A549 (cell line): ENCODE measurements around the gene SERF2. TPM values are rescaled to one million over a fixed set of nuclear protein-coding genes. Genes with fewer than 3 reads are reported as not detected.
A peak's percentile ranks its signal among the peaks of the same experiment; 100 is the strongest.
"Not testable (repeated sequence)": the region's sequence is repeated elsewhere in the genome, so short reads cannot be mapped to it uniquely, and the experiment has no call there.

Experiments used
- ATAC-seq, 2 experiments: fragments of 200-7000 bp in 1 of 2; fragments of >200 bp in 1 of 2; cut with Nextera tagmentation in 1 of 2; cut with Tn5 transposase in 1 of 2; 3 replicates each; pipeline versions ENCODE4 v1.8.0 to v1.9.1; 2018 to 2020; ENCODE audit warnings: mild to moderate bottlenecking in 1 of 2, moderate library complexity in 1 of 2
- CTCF ChIA-PET: fragments of 300-600 bp; sonication (Branson Sonifier 250); formaldehyde crosslinking; extraction: SDS; loops from one replicate; lab custom pipeline; 2021; ENCODE audit warnings: antibody characterized with exemption, inconsistent platforms; lab: Yijun Ruan, JAX
- POLR2A ChIA-PET: fragments of 350-600 bp; formaldehyde crosslinking; extraction: SDS; loops from one replicate; lab custom pipeline; 2021; ENCODE audit warnings: antibody characterized with exemption, inconsistent platforms; lab: Yijun Ruan, JAX
- DNase-seq, 2 experiments: peaks; one replicate each; pipeline versions ENCODE4 v3.0.0 to v3.0.0-alpha.2; 2011 to 2016; ENCODE audit warnings: low read depth in 1 of 2, low spot score in 1 of 2
- FAIRE-seq: peaks from 2 replicates; lab custom pipeline; 2011; peaks lifted over from hg19 to GRCh38; lab: Jason Lieb, UNC
- H3K27ac ChIP-seq, 2 experiments: fragments of >200 bp; sonication (Bioruptor Twin); formaldehyde crosslinking; 3 replicates each; pipeline ENCODE4 v1.5.1; 2016 to 2017
- H3K4me1 ChIP-seq: fragments of >200 bp; sonication (Bioruptor Twin); formaldehyde crosslinking; 3 replicates; pipeline ENCODE4 v1.6.1; 2016
- H3K4me2 ChIP-seq: fragments of >200 bp; sonication (Bioruptor Twin); formaldehyde crosslinking; 3 replicates; pipeline ENCODE4 v1.6.1; 2016
- H3K4me3 ChIP-seq: fragments of >200 bp; sonication (Bioruptor Twin); formaldehyde crosslinking; 3 replicates; pipeline ENCODE4 v1.5.1; 2016
- H3K9me3 ChIP-seq: fragments of >200 bp; sonication (Bioruptor Twin); formaldehyde crosslinking; 3 replicates; pipeline ENCODE4 v1.6.1; 2016
- CBX2 ChIP-seq: fragments of 200-600 bp; sonication (generic); IDR thresholded peaks from 2 replicates; pipeline ENCODE4 v1.6.1; 2016; ENCODE audit warnings: low read depth, mild to moderate bottlenecking, borderline replicate concordance
- CHD4 ChIP-seq: fragments of 200-600 bp; sonication (generic); IDR thresholded peaks from 2 replicates; pipeline ENCODE4 v1.6.1; 2016; ENCODE audit warnings: antibody characterized with exemption, mild to moderate bottlenecking, borderline replicate concordance
- E2F6 ChIP-seq: IDR thresholded peaks from 2 replicates; pipeline ENCODE4 v1.6.1; 2012; ENCODE audit warnings: low read depth, borderline replicate concordance
- EHF ChIP-seq: fragments of 250-450 bp; sonication (Bioruptor Pico); IDR thresholded peaks from 2 replicates; pipeline ENCODE4 v1.5.0; 2020; ENCODE audit warnings: mild to moderate bottlenecking
- EHMT2 ChIP-seq: fragments of 200-600 bp; sonication (generic); IDR thresholded peaks from 2 replicates; pipeline ENCODE4 v1.6.1; 2016; ENCODE audit warnings: antibody characterized with exemption, low read depth, mild to moderate bottlenecking, moderate library complexity
- ESRRA ChIP-seq: fragments of 150-350 bp; IDR thresholded peaks from 2 replicates; pipeline ENCODE4 v1.6.1; 2014; ENCODE audit warnings: mild to moderate bottlenecking, low read length, borderline replicate concordance
- FOSL2 ChIP-seq, 2 experiments: fragments of 450-650 bp in 1 of 2; fragments of >200 bp in 1 of 2; sonication (Bioruptor Twin) in 1 of 2; formaldehyde crosslinking; IDR thresholded peaks; 2 replicates each; pipeline versions ENCODE4 v1.5.0 to v1.6.1; 2016 to 2020; ENCODE audit warnings: mild to moderate bottlenecking in 1 of 2, moderate library complexity in 1 of 2
- GATA3 ChIP-seq: IDR thresholded peaks from 2 replicates; pipeline ENCODE4 v1.6.1; 2012; ENCODE audit warnings: borderline replicate concordance
- HDAC2 ChIP-seq: fragments of 200-600 bp; sonication (generic); IDR thresholded peaks from 2 replicates; pipeline ENCODE4 v1.6.1; 2016
- HOXA7 ChIP-seq: fragments of 250-450 bp; sonication (Bioruptor Pico); IDR thresholded peaks from 2 replicates; pipeline ENCODE4 v1.5.0; 2020; ENCODE audit warnings: mild to moderate bottlenecking, moderate library complexity
- HOXB13 ChIP-seq: fragments of 250-450 bp; sonication (Bioruptor Pico); IDR thresholded peaks from 2 replicates; pipeline ENCODE4 v1.5.0; 2020; ENCODE audit warnings: low read depth, mild to moderate bottlenecking, moderate library complexity
- HOXB5 ChIP-seq: fragments of 250-450 bp; sonication (Bioruptor Pico); IDR thresholded peaks from 2 replicates; pipeline ENCODE4 v1.5.0; 2020; ENCODE audit warnings: mild to moderate bottlenecking, moderate library complexity
- JUN ChIP-seq, 2 experiments: fragments of >200 bp; sonication (Bioruptor Twin); formaldehyde crosslinking; IDR thresholded peaks; 2 replicates in 1 of 2; 3 replicates in 1 of 2; pipeline ENCODE4 v1.6.1; 2016 to 2017
- MAX ChIP-seq: IDR thresholded peaks from 2 replicates; pipeline ENCODE4 v1.6.1; 2012
- MAZ ChIP-seq: fragments of 150-350 bp; IDR thresholded peaks from 2 replicates; pipeline ENCODE4 v1.6.1; 2014; ENCODE audit warnings: antibody characterized with exemption, low read depth, low read length, borderline replicate concordance
- NPAS2 ChIP-seq: fragments of 250-450 bp; sonication (Bioruptor Pico); IDR thresholded peaks from 2 replicates; pipeline ENCODE4 v1.8.0; 2022; ENCODE audit warnings: mild to moderate bottlenecking, moderate library complexity, borderline replicate concordance
- PHF8 ChIP-seq: fragments of 200-600 bp; sonication (generic); IDR thresholded peaks from 2 replicates; pipeline ENCODE4 v1.6.1; 2016; ENCODE audit warnings: low read depth, mild to moderate bottlenecking, antibody characterized with exemption, moderate library complexity, borderline replicate concordance
- POLR2A ChIP-seq: IDR thresholded peaks from 2 replicates; pipeline ENCODE4 v1.6.1; 2012; ENCODE audit warnings: mild to moderate bottlenecking, low read length
- RFX5 ChIP-seq: fragments of 450-650 bp; IDR thresholded peaks from 2 replicates; pipeline ENCODE4 v1.7.1; 2014; ENCODE audit warnings: antibody characterized with exemption, mild to moderate bottlenecking, moderate library complexity
- RNF2 ChIP-seq: fragments of 200-600 bp; sonication (generic); IDR thresholded peaks from 2 replicates; pipeline ENCODE4 v1.6.1; 2016; ENCODE audit warnings: low read depth, mild to moderate bottlenecking, antibody characterized with exemption, moderate library complexity, borderline replicate concordance
- WGBS: methylation state at CpG from one replicate; pipeline ENCODE4 v1.1.6; 2017; ENCODE audit errors: missing lambda C conversion rate; 5-methylcytosine and 5-hydroxymethylcytosine counted together
- polyA plus RNA-seq, 4 experiments: library from polyadenylated mRNA; depleted of rRNA in 3 of 4; stranded (reverse); fragments of >200 nt; fragmentation: RNase III in 1 of 4; extraction: RNeasy Plus Mini Kit Qiagen cat#74134 plus additional on column Dnase treatment in 1 of 4; gene quantifications; 2 replicates in 3 of 4; 3 replicates in 1 of 4; pipeline ENCODE4 v1.2.3, GENCODE V29; 2011 to 2017
- TF ChIP-seq, protein P1 (sequence below): fragments of >200 bp; sonication (Bioruptor Twin); formaldehyde crosslinking; IDR thresholded peaks from 3 replicates; pipeline ENCODE4 v1.6.1; 2016
- TF ChIP-seq, protein P2 (sequence below): fragments of 150-350 bp; IDR thresholded peaks from 2 replicates; pipeline ENCODE4 v1.6.1; 2014; ENCODE audit warnings: low read depth, mild to moderate bottlenecking, low read length

Gene SERF2
- polyA plus RNA-seq, 2 of the 4 experiments (the other 2 are of a cell fraction), result 317 to 569 TPM

DNA sequence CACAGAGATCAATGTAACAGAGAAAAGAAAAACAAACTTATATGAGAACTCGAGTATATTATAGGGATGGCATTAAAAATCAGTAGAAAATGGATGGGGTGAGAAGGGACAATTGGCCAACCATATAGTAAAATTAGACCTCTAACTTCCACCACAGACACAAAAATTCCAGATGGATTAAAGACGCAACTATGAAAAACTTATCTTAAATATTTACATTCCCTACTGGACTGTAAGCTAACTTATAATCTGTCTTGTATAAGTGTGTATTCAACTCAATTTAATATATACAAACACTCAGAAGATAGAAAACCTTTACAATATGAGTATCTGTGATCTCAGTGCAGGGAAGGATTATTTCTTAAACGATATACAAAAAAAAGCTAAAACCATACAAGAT lies 29.4 kb downstream of the SERF2 start:
- no peak for FAIRE-seq
- peaks cover 10% of the 10 kb centered on the region; the same call in 2 of the 3 replicates for H3K4me1 ChIP-seq
- no peak overlapping the region for H3K4me3 ChIP-seq
- no peaks in the 10 kb centered on the region for H3K9me3 ChIP-seq
- ATAC-seq, result no peak
- ChIA-PET POLR2A (no interaction called here), CTCF (interaction anchor here (0.8 to 1.2 kb wide), 4 partner anchors 9 to 29 kb away, joined by 3 to 4 read pairs (median 3); partner anchors contain the start of gene HYPK)
- H3K4me2 ChIP-seq, result 0 out of 3 replicates have a peak overlapping the region, but pooled peaks have one; percentile 13
- 55% methylated on average over 3 of the region's 3 CpGs for WGBS
- DNase-seq, result no peak
- TF ChIP-seq CHD4 (no peak), PHF8 (no peak), MAZ (no peak), FOSL2 (IDR thresholded peaks at IDR 0.05) (no peak), FOSL2 (CRISPR knock-in tag; IDR thresholded peaks at IDR 0.05) (no peak), HOXA7 (CRISPR knock-in tag) (no peak)
- H3K27ac ChIP-seq, result no peak overlapping the region

DNA sequence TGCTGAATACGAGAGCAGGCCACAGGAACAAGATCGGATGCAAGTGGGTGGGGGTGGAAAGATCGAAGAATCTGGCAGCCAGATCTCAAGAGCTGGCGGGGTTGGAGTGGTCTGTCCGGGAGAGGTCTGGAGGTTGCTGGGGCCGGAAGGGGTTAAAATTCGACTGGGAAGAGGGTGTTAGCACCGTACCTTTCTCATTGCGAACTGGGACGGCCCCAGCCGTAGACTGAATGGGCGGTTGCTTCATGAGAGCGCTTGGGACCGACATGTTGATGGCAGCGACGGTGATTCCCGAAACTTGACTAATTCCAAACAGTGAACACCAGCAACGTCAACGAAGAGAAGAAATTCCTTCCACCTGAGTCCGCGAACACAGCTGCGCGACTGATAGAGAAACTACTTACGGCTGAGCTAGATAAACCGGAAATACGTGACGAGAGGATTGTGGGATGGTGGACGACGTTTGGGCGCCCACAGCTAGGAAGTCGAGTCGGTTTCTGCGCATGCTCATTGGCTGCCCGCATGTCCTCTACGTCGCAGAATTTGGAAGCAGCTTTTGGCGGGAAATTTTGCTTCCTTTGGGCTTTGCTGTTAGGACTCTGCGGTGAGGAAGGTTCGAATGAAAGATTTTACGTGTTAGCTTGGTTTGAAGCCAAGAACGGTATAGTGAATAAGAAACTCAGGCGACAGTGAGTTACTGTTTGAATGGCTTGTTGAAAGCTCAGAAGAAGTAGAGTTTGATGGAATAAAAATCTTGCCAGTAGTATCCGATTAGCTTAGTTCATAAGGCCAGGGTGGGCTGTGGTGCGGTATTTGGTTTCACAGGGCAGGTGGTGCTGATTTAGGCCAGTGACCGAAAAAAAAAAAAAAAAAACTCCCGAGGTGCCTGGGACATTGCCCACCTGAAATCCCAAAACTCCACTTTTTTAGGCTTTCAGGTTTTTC lies 32.5 kb downstream of the SERF2 start, which contains the start of gene MFAP1:
Gene MFAP1, minus strand, starts transcription at position 389 of the 945 bp plus-strand sequence. Its CDS starts 121 bp downstream, at position 268.
- Histone ChIP-seq H3K27ac (peak within 1 kb of the TSS; percentile 82 to 92), H3K9me3 (no peaks in the 10 kb centered on the region), H3K4me1 (peaks cover 18% of the 10 kb centered on the region; the same call in 2 of the 3 replicates), H3K4me3 (peak within 1 kb of the TSS; percentile 77), H3K4me2 (peak within 1 kb of the TSS; percentile 88)
- CTCF ChIA-PET, result no interaction called here
- WGBS, result 9% methylated on average over 46 of the region's 46 CpGs
- ATAC-seq (peak; percentile 89 to 94), DNase-seq (peak; percentile 90 to 96), FAIRE-seq (peak; percentile 67)
- POLR2A ChIA-PET, result interaction anchor here (0.8 to 1.2 kb wide), 7 partner anchors 20 to 888 kb away, joined by 3 to 7 read pairs (median 4); partner anchors contain the start of genes ELL3, HYPK and SERINC4
- TF ChIP-seq RFX5 (0 out of 2 replicates have a peak, but pooled peaks have one; percentile 21), PHF8 (peak; percentile 67; the same call in 1 of the 2 replicates), POLR2A (peak; percentile 66), E2F6 (peak; percentile 100), JUN (IDR thresholded peaks at IDR 0.05) (peak; percentile 52 to 71; a peak in 2 of 5 replicates), MAX (peak; percentile 98), RNF2 (no peak), MAZ (no peak), HDAC2 (no peak)
- TF ChIP-seq, protein P1, sequence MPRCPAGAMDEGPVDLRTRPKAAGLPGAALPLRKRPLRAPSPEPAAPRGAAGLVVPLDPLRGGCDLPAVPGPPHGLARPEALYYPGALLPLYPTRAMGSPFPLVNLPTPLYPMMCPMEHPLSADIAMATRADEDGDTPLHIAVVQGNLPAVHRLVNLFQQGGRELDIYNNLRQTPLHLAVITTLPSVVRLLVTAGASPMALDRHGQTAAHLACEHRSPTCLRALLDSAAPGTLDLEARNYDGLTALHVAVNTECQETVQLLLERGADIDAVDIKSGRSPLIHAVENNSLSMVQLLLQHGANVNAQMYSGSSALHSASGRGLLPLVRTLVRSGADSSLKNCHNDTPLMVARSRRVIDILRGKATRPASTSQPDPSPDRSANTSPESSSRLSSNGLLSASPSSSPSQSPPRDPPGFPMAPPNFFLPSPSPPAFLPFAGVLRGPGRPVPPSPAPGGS, result peak; percentile 57; the same call in 1 of the 3 replicates

DNA sequence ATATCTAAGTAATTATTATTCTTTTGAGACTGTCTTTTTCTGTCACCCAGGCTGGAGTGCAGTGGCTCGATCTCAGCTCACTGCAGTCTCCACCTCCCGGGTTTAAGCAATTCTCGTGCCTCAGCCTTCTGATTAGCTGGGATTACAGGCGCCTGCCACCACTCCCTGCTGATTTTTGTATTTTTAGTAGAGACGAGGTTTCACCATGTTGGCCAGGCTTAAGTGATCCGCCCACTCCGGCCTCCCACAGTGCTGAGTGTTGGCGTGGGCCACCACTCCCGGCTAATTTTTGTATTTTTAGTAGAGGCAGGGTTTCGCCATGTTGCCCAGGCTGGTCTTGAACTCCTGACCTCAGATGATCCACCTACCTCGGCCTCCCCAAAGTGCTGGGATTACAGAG lies 33.2 kb downstream of the SERF2 start:
- H3K4me3 ChIP-seq, ATAC-seq, CTCF ChIA-PET, H3K4me2 ChIP-seq, H3K9me3 ChIP-seq, DNase-seq, FAIRE-seq, H3K27ac ChIP-seq: not testable (repeated sequence)
- peaks cover 18% of the 10 kb centered on the region; the same call in 2 of the 3 replicates for H3K4me1 ChIP-seq
- 95% methylated on average over 11 of the region's 11 CpGs for WGBS
- POLR2A ChIA-PET, result interaction anchor here (0.8 to 1.2 kb wide), 5 partner anchors 21 to 602 kb away, joined by 3 to 7 read pairs (median 4); partner anchors contain the start of genes HYPK and SERINC4

GRCh38 chr15:43826029-43826507 lies 33.9 kb downstream of the SERF2 start:
- WGBS, result 95% methylated on average over 11 of the region's 11 CpGs
- no peaks in the 10 kb centered on the region for H3K9me3 ChIP-seq
- peak overlapping the region; percentile 95 for H3K4me2 ChIP-seq
- H3K4me1 ChIP-seq, result peaks cover 18% of the 10 kb centered on the region; the same call in 2 of the 3 replicates
- ATAC-seq, result no peak
- FAIRE-seq, result no peak
- ChIA-PET CTCF (no interaction called here), POLR2A (no interaction called here)
- H3K27ac ChIP-seq, result peak overlapping the region; percentile 77 to 86
- DNase-seq, result no peak
- H3K4me3 ChIP-seq, result peak overlapping the region; percentile 56; the same call in 2 of the 3 replicates
- TF ChIP-seq EHMT2 (no peak), MAZ (no peak), NPAS2 (CRISPR knock-in tag) (no peak), CBX2 (no peak), HOXB13 (CRISPR knock-in tag) (no peak), ESRRA (no peak), EHF (CRISPR knock-in tag) (no peak), HOXB5 (CRISPR knock-in tag) (no peak), GATA3 (no peak)
- TF ChIP-seq, protein P2, sequence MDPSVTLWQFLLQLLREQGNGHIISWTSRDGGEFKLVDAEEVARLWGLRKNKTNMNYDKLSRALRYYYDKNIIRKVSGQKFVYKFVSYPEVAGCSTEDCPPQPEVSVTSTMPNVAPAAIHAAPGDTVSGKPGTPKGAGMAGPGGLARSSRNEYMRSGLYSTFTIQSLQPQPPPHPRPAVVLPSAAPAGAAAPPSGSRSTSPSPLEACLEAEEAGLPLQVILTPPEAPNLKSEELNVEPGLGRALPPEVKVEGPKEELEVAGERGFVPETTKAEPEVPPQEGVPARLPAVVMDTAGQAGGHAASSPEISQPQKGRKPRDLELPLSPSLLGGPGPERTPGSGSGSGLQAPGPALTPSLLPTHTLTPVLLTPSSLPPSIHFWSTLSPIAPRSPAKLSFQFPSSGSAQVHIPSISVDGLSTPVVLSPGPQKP, result no peak
